Measurements from ENCODE around the gene SGSM2. TPM values are rescaled to one million over a fixed set of nuclear protein-coding genes. Genes with fewer than 3 reads are reported as not detected.

The SGSM2 gene
- total and polyA plus RNA-seq, 2 of the 8 experiments (the other 6 are each of a cell fraction or from before 2014, with no cell fraction given), result 44.5 to 77.7 TPM

DNA sequence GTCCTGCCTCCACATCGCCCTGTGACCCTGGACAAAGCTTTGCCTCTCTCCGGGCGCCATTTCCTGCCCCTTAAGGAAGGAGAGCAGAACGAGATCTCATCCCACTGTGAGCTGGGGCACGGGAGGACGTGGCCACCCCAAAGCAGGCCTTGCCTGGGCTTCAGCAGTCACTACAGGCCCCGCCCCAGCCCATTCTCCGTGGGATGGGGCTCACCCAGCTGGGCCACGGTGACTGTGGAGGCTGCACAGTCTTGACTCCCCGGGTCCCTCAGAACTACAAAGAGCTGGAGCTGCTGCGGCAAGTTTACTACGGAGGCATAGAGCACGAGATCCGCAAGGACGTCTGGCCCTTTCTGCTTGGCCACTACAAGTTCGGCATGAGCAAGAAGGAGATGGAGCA is 35.4 kb downstream of the SGSM2 start:
- Histone ChIP-seq H3K9ac (replicated peaks in 1 of 4; ENCODE audit: extremely low read depth in 1 of 4, low read depth in 3 of 4, low read length in 3 of 4) (no peak overlapping the region), H2BK5ac (ENCODE audit: low read depth, low read length) (no peak overlapping the region), H2BK15ac (ENCODE audit: low read length) (no peak overlapping the region), H3K4me3 (ENCODE audit: extremely low read depth in 1 of 4, insufficient read depth in 2 of 4, low read depth in 3 of 4, low read length in 4 of 4) (no peak overlapping the region), H3K4ac (replicated peaks; ENCODE audit: insufficient read length, low read depth, low read length) (no peak overlapping the region), H4K8ac (ENCODE audit: extremely low read depth, insufficient read depth, low read length) (no peak overlapping the region), H2BK12ac (ENCODE audit: low read depth, low read length) (no peak overlapping the region), H3K18ac (ENCODE audit: extremely low read depth, low read length) (no peak overlapping the region), H2AFZ (ENCODE audit: low read length) (no peak overlapping the region), H2BK20ac (ENCODE audit: low read length) (no peak overlapping the region), H3K36me3 (ENCODE audit: control insufficient read depth in 2 of 4, insufficient read depth in 4 of 4, low read length in 3 of 4) (peaks cover 2 to 13% (median 8%) of the 10 kb centered on the region in 4 experiments; a peak in 5 of 8 replicates), H4K5ac (ENCODE audit: insufficient read length, low read depth, low read length) (no peak overlapping the region), H3K9me3 (ENCODE audit: insufficient read depth in 2 of 2, low read depth in 1 of 2, low read length in 1 of 2) (no peaks in the 10 kb centered on the region), H3K14ac (ENCODE audit: insufficient read length) (no peak overlapping the region), H3K79me2 (ENCODE audit: control insufficient read depth in 1 of 2, insufficient read depth in 2 of 2, low read length in 2 of 2) (no peaks in the 10 kb centered on the region), H3K56ac (replicated peaks; ENCODE audit: insufficient read length, low read depth, low read length) (no peak overlapping the region), H3K27me3 (replicated peaks in 1 of 4; ENCODE audit: control insufficient read depth in 3 of 4, extremely low read depth in 1 of 4, insufficient read depth in 3 of 4, low read length in 3 of 4) (no peaks in the 10 kb centered on the region), H3K4me2 (ENCODE audit: insufficient read depth in 1 of 2, low read depth in 2 of 2, low read length in 2 of 2) (no peak overlapping the region), H3K4me1 (replicated peaks in 1 of 4; ENCODE audit: control insufficient read depth in 3 of 4, insufficient read depth in 4 of 4, low read length in 3 of 4) (peaks cover 0 to 12% (median 5%) of the 10 kb centered on the region in 4 experiments; a peak in 3 of 7 replicates), H3K27ac (ENCODE audit: low read depth, low read length) (no peak overlapping the region; the same call in 1 of the 2 replicates), H2BK120ac (replicated peaks; ENCODE audit: low read depth, low read length) (no peak overlapping the region), H3K79me1 (ENCODE audit: low read depth, low read length) (no peaks in the 10 kb centered on the region), H3K23me2 (ENCODE audit: low read depth, low read length) (no peaks in the 10 kb centered on the region), H2AK5ac (ENCODE audit: low read depth, low read length) (no peak overlapping the region), H4K91ac (replicated peaks; ENCODE audit: insufficient read length, low read length) (no peak overlapping the region), H4K20me1 (replicated peaks in 1 of 2; ENCODE audit: control insufficient read depth in 1 of 2, insufficient read depth in 2 of 2, low read length in 2 of 2) (peaks cover 2 to 3% of the 10 kb centered on the region in 2 experiments), H3K23ac (ENCODE audit: insufficient read length) (no peak overlapping the region)
- DNase-seq (ENCODE audit: low read depth in 1 of 2, low spot score in 2 of 2), result no peak
- POLR2A ChIA-PET (ENCODE audit: partially characterized antibody), result interaction anchor here (0.5 to 2.3 kb wide), 3 partner anchors 9 to 281 kb away, joined by 3 to 12 read pairs (median 3); no protein-coding TSS in a partner anchor
- CTCF ChIA-PET (ENCODE audit: partially characterized antibody), result interaction anchor here (1.0 to 13.4 kb wide), 5 partner anchors 11 to 43 kb away, joined by 3 to 209 read pairs (median 6); no protein-coding TSS in a partner anchor
- TF ChIP-seq TCF12 (IDR thresholded peaks at IDR 0.05; ENCODE audit: low read depth, low read length) (no peak), CEBPB (IDR thresholded peaks at IDR 0.05; ENCODE audit: low read depth, low read length) (no peak), JUND (IDR thresholded peaks at IDR 0.05; ENCODE audit: low read length) (no peak), RNF2 (IDR thresholded peaks at IDR 0.05; ENCODE audit: borderline replicate concordance, low read depth, low read length, missing control alignments, poor library complexity, severe bottlenecking) (no peak), FOSL1 (IDR thresholded peaks at IDR 0.05; ENCODE audit: insufficient read depth, low read depth, low read length) (no peak), KDM1A (IDR thresholded peaks at IDR 0.05; ENCODE audit: borderline replicate concordance, low read length) (no peak), TAF1 (IDR thresholded peaks at IDR 0.05; ENCODE audit: low read depth, low read length) (no peak)
- FAIRE-seq, result no peak
- WGBS, 2 experiments (ENCODE audit: extremely low coverage in 1 of 2, insufficient coverage in 1 of 2, insufficient read length in 1 of 2, insufficient replicate concordance in 2 of 2, low coverage in 1 of 2, low lambda C conversion rate in 2 of 2, missing lambda C conversion rate in 1 of 2), result 92% methylated on average over 16 of the region's 16 CpGs; no CpG with 5 or more reads in 1 of the 2 experiments

All from H1 (cell line).